G401.6 (cell line): ENCODE results near the gene ADAM12.
"Not testable (repeated sequence)": the region's sequence is repeated elsewhere in the genome, so short reads cannot be mapped to it uniquely, and the experiment has no call there.

ENCODE experiments used
- FAIRE-seq: peaks from 2 replicates; lab custom pipeline; 2012; peaks lifted over from hg19 to GRCh38; lab: Jason Lieb, UNC

ADAM12 gene

DNA sequence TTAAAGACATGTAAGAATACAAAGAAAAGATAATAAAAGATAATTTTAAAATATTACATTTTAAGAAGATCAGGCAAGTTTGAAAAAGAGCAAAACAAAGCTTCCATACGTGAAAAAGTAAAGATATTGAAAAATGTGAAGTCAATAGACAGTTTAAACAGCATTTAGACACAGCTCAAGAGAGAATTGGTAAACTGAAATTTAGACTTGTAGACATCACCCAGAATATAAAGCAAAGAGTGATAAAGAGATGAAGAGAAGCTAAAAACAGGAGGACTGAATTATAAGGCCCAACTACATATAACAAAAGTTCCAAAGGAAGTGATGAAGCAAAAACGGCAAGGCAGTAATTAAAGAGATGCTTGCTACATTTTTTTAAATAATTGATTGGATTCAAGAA lies 13.8 kb downstream of the ADAM12 start:
- no peak for FAIRE-seq

DNA sequence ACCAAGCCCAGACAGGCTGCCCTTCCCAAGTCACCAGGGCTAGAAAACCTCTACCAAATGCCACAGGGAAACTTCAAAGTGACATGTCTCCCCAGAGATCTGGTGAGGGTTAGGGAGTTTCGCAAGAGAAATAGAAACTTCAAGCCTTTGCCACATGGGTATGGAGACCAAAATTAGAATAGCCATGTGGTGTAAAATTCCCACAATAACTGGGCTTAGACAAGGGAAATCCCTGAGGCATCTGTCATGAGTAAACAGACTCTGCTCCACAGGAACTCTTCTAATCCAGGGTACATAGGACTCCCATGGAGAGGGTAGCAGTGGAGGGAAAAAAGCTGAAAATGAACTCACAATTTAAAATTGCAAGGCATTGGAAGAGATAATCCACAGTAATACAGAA lies 14.3 kb downstream of the ADAM12 start:
- FAIRE-seq = no peak

DNA sequence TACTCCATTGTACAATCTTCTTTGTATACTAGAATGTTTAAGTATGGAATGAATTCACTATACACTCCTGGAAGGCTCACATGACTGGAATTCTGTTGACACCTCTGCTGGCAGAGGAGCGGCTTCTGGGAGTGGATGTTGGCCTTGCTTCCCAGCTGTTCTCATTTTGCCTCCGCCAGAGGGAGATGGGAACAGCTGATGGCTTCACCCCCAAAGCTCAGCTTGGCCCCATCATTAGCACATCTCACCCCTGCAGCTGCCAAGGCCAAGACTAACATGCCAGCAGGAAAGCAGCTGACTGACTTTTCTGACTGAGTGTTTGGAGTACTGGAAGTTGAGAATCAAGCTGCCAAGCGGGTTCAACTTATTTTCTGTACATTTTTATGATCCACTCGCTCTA lies 15.1 kb downstream of the ADAM12 start:
- no peak for FAIRE-seq

DNA sequence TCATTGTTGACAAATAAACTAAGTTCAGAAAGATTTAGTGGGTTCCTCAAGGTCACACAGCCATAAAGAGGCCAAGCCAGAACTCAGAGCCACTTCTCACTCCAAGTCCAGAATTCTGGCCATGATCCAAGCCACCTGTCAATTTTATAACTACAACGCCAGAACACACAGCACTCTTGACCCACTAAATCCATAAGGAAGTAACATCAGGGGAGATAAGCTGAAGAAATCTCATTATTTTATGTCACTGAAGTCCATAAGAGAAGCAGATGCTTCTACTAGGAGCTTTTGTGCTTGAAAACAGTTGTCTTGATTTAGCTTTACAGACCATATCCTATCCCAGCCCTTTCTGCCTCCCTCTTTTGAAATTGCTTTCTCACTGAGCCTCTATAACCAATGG lies 15.9 kb downstream of the ADAM12 start:
- FAIRE-seq = no peak

- FAIRE-seq = no peak
Observed at GRCh38 chr10:126369125-126369710, 19.1 kb downstream of the ADAM12 start.

DNA sequence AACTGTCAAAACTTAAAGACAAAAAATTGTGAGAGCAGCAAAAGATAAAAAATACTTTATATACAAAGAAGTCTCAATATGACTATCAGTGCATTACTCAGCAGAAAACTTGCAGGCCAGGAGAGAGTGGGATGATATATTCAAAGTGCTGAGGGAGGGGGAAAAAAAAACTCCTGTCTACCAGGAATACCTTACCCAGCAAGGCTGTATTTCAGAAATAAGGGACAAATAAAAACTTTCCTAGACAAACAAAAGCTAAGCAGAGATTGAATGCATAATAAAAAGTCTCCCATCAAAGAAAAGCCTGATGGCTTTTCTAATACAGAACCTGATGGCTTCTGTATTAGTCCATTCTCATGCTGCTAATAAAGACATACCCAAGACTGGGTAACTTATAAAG lies 31.1 kb downstream of the ADAM12 start:
- no peak for FAIRE-seq

- no peak for FAIRE-seq
Observed at GRCh38 chr10:126353666-126354065, 34.6 kb downstream of the ADAM12 start.

DNA sequence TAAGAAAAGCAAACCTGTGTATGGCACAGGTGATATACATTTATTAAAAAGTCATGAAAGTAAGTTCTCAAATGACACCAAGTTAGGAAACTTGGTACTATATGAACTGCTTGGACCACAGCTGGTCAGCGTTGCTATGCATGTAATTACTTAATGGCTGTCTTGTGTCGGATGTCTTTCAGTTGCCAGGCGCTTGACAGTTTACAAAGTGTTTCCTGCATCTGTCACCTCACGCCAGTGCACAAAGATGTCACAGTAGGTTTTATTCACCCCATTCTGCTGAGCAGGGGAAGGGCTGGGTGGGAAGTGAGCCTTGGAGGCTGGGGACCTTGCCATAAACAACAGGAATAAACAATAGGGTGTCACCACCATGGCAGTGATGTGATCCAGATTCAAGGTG lies 35.8 kb downstream of the ADAM12 start:
- no peak for FAIRE-seq

DNA sequence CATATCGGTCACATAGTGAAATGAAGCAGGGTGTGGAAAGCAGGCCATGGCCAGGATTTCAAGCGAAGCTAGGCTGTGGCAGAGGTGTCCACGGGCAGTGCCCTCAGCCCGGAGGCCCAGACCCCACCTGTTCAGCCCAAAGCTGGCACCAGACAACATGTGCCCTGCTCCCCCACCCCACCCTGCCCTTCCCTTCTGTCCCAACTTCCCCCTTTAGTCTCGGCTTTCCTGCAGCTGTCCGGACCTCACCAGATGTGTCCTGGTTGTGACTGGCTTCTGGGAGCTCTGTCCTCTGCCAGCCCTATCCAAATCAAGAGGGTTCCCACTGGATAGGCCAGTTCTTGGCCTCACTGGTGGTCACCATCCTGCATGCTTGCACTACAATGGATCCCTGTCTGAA lies 37.3 kb downstream of the ADAM12 start:
- no peak for FAIRE-seq

DNA sequence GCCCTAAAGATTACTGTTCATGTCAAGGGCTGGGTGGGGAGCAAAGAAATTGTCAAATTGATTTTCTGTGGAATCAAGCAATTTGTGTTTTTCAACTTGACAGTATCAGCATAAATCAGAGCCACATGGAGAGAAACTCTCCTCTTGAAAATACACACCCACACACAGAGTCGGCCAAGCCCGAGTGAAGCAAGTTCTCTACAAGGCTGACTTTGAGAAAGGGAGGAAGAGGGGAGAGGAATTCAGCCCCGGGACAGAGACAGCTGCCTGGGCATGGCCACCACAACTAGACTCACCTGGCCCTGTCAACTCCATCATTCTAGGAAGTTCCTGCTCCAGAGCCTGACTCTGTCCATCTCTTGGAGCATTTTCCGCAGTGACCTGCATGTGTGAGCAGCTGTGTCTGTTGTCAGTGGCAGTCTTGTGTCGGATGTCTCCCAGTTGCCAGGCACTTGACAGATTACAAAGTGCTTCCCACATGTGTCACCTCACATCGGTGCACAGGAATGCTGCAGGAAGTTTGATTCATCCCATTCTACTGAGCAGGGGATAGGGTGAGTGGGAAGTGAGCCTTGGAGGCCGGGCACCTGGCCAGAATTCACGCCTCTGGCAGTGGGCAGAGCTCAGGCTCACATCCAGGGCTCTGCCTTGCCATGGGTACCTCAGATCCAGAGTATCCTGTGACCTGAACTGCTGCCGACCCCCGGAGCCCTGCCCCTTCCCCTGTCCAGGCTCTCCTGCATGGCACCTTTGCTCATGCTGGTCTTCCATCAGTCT lies 37.9 kb downstream of the ADAM12 start:
- FAIRE-seq = no peak

DNA sequence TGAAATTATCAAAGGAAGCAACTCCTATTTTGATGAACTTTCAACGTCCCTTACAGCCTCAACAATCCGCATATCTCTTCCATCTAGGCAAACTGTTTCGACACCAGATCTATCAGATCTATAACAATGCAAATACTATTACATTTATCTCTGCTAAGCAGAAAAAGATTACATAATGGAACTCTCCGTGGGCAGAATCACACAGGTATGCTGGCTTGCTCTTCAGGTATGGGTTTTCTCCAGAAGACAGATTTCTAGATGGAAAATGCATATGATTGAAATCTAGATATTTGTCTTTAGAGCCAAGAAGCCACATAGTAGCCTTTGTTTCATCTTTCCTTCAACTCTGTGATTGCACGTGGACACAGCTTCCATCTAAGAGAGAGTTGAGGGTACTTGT lies 38.6 kb downstream of the ADAM12 start:
- no peak for FAIRE-seq

DNA sequence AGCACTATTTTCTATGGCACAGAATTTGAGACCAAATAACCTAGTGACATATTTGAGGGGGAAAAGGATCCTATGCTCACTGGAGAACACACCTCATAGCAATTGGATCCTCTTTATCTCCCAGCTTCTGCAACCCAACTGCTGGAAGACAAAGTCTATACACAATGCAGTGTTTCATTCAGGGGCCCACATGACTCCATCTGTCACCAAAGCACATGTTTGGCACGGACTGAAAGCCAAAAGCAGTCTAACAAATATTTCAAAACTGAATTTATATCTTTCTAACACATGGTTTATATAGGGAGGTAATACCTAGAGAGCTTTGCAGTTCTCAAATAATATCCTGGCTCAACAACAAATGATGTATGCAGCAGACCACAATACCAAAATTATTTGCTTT lies 39.2 kb downstream of the ADAM12 start:
- no peak for FAIRE-seq

- FAIRE-seq = not testable (repeated sequence)
Observed at GRCh38 chr10:126343496-126343895, 44.8 kb downstream of the ADAM12 start.

DNA sequence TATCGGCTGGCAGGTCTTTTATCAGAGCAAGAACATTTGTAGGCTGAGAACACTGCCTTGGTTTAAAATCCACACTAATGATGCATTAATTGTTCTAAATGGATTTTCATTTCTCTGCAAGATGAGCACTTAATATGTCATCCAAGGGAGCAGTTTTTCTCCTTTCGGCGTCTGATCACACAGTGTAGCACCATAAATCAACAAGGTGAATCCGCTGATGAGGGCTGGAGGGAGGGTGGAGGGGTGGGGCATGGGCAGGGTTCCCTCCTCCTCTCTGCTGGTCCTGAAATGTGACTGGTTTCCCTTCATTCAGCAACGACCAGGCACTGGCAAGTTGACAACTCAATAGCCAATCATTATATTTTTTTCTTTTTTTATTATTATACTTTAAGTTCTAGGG lies 45.6 kb downstream of the ADAM12 start:
- FAIRE-seq = no peak

DNA sequence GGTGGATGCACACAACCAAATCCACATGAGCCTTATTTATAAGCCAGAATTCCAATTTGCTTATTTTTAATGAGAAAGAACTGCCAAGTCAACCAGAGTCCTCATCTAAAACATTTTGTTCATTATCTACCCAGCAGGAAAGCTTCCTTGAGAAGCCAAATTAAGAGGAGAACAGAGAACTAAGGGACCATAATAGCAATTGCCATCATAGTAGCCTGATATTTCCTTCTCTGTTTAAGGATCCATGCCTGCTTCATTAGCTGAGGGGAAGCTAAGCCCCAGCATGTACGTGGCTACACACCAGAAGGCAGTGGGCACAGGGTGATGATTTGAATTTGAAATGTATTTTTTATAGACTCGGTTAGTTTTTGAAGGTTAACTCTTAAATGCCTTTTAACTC lies 46.8 kb downstream of the ADAM12 start:
- no peak for FAIRE-seq

- no peak for FAIRE-seq
Observed at GRCh38 chr10:126337251-126337810, 50.9 kb downstream of the ADAM12 start.

GRCh38 chr10:126336801-126337200 lies 51.5 kb downstream of the ADAM12 start:
- no peak for FAIRE-seq

GRCh38 chr10:126334272-126334671 lies 54.0 kb downstream of the ADAM12 start:
- FAIRE-seq = no peak

DNA sequence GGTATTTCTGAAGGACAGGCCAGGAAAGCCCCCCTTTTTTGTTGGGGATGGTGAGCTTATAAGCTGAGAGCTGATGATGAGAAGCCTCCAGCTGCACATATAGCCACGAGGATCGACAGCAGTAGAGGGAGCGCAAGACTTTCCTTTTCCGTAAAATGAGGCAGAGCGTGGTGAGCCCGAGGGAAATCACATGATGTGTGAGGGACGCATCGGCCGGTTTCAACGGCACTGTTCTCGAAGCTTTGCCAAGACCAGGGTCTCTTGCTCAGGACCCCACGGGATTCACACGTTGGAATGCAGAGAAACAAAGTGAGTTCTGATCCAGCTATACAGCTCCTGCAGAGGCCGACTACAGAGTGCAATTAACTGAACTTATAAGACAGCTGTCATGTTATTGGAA lies 55.7 kb downstream of the ADAM12 start:
- FAIRE-seq = no peak

DNA sequence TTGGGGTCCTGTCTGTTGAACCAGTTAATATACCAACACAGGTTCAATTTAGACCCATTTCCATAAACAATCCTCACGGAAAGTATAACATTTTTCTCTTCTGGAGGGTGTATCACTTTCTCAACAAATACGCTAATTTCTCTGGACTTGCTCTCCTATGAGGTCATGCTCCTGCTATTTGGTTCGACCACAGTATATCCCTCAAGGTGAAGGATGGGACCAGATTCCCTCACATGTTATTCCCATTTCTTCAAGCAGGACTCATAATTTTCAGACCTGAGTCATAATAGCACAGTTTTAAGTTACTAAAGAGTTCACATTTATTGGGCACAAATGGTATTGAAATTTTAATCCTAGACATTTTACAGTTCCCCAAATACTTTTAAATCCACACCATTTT lies 57.2 kb downstream of the ADAM12 start:
- FAIRE-seq = no peak

DNA sequence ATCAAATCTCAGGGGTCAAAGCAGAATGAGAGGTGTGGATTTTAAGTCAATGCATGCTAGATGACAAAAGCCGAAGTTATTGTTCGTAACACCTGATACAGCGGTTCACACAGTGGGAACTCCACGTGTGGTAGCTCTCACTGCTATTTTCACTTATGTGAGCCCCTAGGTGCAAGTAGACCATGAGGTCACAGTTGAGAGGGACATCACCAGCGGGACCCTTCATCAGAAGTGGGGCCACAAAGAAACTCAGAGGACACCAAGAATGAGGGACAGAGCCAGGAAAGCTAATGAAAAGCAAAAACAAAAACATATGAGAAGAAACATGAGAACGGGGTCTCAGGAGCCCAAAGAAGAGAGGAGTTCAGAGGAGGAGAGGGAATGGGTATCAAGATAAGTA lies 63.5 kb downstream of the ADAM12 start:
- no peak for FAIRE-seq

- no peak for FAIRE-seq
Observed at GRCh38 chr10:126321440-126321839, 66.8 kb downstream of the ADAM12 start.

GRCh38 chr10:126317751-126318150 lies 70.5 kb downstream of the ADAM12 start:
- no peak for FAIRE-seq
